Left lung (tissue), 10 donors: ENCODE measurements around the gene VPS36. TPM values are rescaled to one million over a fixed set of nuclear protein-coding genes. Genes with fewer than 3 reads are reported as not detected.

Experiments
- ATAC-seq: fragments of 200-7000 bp; cut with Tn5 transposase; one replicate; pipeline ENCODE4 v1.9.1; 2020; ENCODE audit warnings: moderate library complexity
- DNase-seq, 4 donors: peaks; one replicate each; pipeline ENCODE4 v3.0.0-alpha.2; 2013 to 2020
- H3K27ac ChIP-seq, 2 donors: fragments of 200-600 bp; sonication (generic) in 1 of 2; one replicate each; pipeline versions ENCODE4 v1.5.0 to v1.8.0; 2020 to 2021
- H3K27me3 ChIP-seq, 2 donors: fragments of 200-600 bp; sonication (generic) in 1 of 2; one replicate each; pipeline versions ENCODE4 v1.5.0 to v1.8.0; 2020 to 2021
- H3K36me3 ChIP-seq, 2 donors: fragments of 200-600 bp; sonication (generic) in 1 of 2; one replicate each; pipeline versions ENCODE4 v1.5.0 to v1.8.0; 2020 to 2021
- H3K4me1 ChIP-seq, 2 donors: fragments of 200-600 bp; one replicate each; pipeline ENCODE4 v1.8.0; 2021
- H3K4me3 ChIP-seq, 2 donors: fragments of 200-600 bp; sonication (generic) in 1 of 2; one replicate each; pipeline versions ENCODE4 v1.5.0 to v1.8.0; 2020 to 2021; ENCODE audit warnings: mild to moderate bottlenecking in 1 of 2
- H3K9me3 ChIP-seq, 2 donors: fragments of 200-600 bp; sonication (generic) in 1 of 2; one replicate each; pipeline versions ENCODE4 v1.5.0 to v1.8.0; 2020 to 2021
- CTCF ChIP-seq, 2 donors: fragments of 200-600 bp; sonication (generic) in 1 of 2; IDR thresholded peaks; one replicate each; pipeline versions ENCODE4 v1.5.0 to v1.8.0; 2021; ENCODE audit warnings: antibody characterized with exemption in 2 of 2
- intact Hi-C, 2 donors: fragments of 100-400 bp; cut with DNase I; formaldehyde crosslinking; loops; one replicate each; pipeline versions ENCODE4 v1.11.2 to v1.14.2; 2022
- polyA plus RNA-seq, 6 donors: library from polyadenylated mRNA; unstranded; fragments of 120-200 nt; gene quantifications; one replicate each; pipeline ENCODE4 v1.2.1, GENCODE V29; 2013; ENCODE audit not compliant: insufficient read length in 6 of 6
- total RNA-seq, 2 donors: library from RNA; stranded (reverse); fragmentation: NEBNext Ultra II Directional; extraction: Animal tissue kit (Norgen Biotek cat#: 25700); gene quantifications; one replicate each; pipeline ENCODE4 v1.2.1, GENCODE V29; 2021
- donor health status: DM: no; HTN: yes; CAD: no.
- donor health status: DM: no; HTN: no; CAD: no.

VPS36 gene
- total and polyA plus RNA-seq, 8 donors, result 41.5 to 85.2 (median 67.8) TPM

DNA sequence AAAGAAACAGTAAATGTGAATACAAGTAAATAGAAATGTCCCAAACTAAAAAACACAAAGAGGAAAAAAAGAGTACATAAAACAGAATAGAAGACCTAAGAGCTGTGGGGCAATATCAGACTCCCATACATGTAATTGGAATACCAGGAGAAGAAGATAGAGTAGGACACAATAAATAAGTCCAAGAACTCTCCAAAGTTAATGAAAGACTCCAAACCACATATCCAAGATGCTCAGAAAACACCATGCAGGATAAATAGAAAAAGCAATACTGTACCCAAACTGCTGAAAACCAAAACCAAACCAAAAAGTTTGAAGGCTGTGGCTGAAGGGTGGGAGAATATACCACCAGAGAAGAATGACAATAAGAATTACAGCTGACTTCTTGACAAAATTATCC is 62.7 kb downstream of the VPS36 start:
- no peaks in the 10 kb centered on the region for H3K27me3 ChIP-seq
- no peak for DNase-seq
- H3K9me3 ChIP-seq, result no peaks in the 10 kb centered on the region
- H3K4me1 ChIP-seq, result no peaks in the 10 kb centered on the region
- no peak for TF ChIP-seq CTCF (IDR thresholded peaks at IDR 0.05)
- H3K4me3 ChIP-seq, result no peak overlapping the region
- no peaks in the 10 kb centered on the region for H3K36me3 ChIP-seq
- no peak for ATAC-seq
- H3K27ac ChIP-seq, result no peak overlapping the region
- intact Hi-C loops, result no loop called here

GRCh38 chr13:52385870-52386269 is 64.6 kb downstream of the VPS36 start:
- ATAC-seq, result no peak
- intact Hi-C loops, result no loop called here
- no peaks in the 10 kb centered on the region for H3K9me3 ChIP-seq
- no peaks in the 10 kb centered on the region for H3K27me3 ChIP-seq
- no peak for TF ChIP-seq CTCF (IDR thresholded peaks at IDR 0.05)
- no peak overlapping the region for H3K4me3 ChIP-seq
- no peaks in the 10 kb centered on the region for H3K4me1 ChIP-seq
- no peaks in the 10 kb centered on the region for H3K36me3 ChIP-seq
- H3K27ac ChIP-seq, result no peak overlapping the region
- no peak for DNase-seq

DNA sequence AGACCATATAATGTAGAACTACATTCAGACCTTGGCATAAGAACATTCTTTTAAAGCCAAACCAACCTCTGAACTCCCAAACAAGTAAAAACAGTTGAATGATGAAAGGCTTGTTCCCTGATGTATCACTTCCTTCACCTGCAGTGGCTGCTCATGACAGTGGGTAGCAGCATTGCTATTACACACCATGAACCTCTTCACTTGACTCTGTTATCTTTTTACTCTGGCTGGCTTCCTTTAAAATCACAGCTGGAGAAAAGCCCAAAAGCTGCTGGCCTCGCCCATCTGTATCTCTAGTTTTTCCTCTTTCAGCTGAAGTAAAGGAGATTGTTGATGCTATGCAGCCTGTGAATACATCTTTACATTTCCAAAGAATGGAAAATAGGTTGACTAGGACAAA is 67.1 kb downstream of the VPS36 start:
- Histone ChIP-seq H3K27ac (no peak overlapping the region), H3K4me3 (no peak overlapping the region), H3K4me1 (no peaks in the 10 kb centered on the region), H3K36me3 (peaks cover 0 to 2% of the 10 kb centered on the region in 2 donors), H3K27me3 (no peaks in the 10 kb centered on the region), H3K9me3 (no peaks in the 10 kb centered on the region)
- no peak for DNase-seq
- intact Hi-C loops, result no loop called here
- no peak for ATAC-seq
- TF ChIP-seq CTCF (IDR thresholded peaks at IDR 0.05), result no peak

GRCh38 chr13:52378312-52378711 is 72.1 kb downstream of the VPS36 start:
- Histone ChIP-seq H3K4me3 (no peak overlapping the region), H3K9me3 (no peaks in the 10 kb centered on the region), H3K4me1 (peaks cover 5 to 6% of the 10 kb centered on the region in 2 donors), H3K36me3 (peaks cover 0 to 10% of the 10 kb centered on the region in 2 donors), H3K27ac (peak overlapping the region in 1 of 2 donors; percentile 18), H3K27me3 (no peaks in the 10 kb centered on the region)
- DNase-seq (no peak), ATAC-seq (no peak)
- no peak for TF ChIP-seq CTCF (IDR thresholded peaks at IDR 0.05)
- intact Hi-C loops, result no loop called here

DNA sequence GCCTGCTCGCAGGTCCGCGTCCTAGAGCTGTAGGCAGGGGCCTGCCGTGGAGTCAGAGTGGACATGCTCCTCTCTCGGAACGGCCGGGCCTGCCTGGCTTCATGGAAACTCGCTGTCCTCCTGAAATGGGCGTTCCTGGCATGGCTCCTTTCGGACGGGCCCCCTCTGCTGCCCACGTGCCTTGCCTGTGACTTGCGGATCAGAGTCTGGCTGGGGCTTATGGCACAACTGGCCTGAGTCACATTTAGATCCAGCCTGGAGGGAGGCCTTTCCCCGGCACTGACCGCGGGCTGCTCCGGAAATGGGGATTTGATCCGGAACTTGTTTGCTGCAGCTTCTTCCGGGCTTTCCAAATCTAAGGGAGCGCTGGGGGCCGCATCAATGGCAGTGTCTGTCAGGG is 72.5 kb downstream of the VPS36 start:
- no peak for TF ChIP-seq CTCF (IDR thresholded peaks at IDR 0.05)
- ATAC-seq, result no peak

More for the DNA sequence above, 72.5 kb downstream of the VPS36 start:
- H3K27me3 ChIP-seq, result no peaks in the 10 kb centered on the region
- H3K9me3 ChIP-seq, result no peaks in the 10 kb centered on the region
- peak overlapping the region in 1 of 2 donors; percentile 18 for H3K27ac ChIP-seq
- H3K4me3 ChIP-seq, result no peak overlapping the region
- peaks cover 0 to 10% of the 10 kb centered on the region in 2 donors for H3K36me3 ChIP-seq
- intact Hi-C loops, result no loop called here
- DNase-seq, result no peak
- H3K4me1 ChIP-seq, result peaks cover 5 to 6% of the 10 kb centered on the region in 2 donors
